CD4-positive, alpha-beta T cell treated with Interleukin-12 subunit alpha and Interleukin-12 subunit beta, for 1 hour (primary cell): ENCODE data around the gene DRAM1.
"Not testable (repeated sequence)": the region's sequence is repeated elsewhere in the genome, so short reads cannot be mapped to it uniquely, and the experiment has no call there.

Experiments
- DNase-seq: peaks from one replicate; pipeline ENCODE4 v3.0.0-alpha.2; 2020

The DRAM1 gene

DNA sequence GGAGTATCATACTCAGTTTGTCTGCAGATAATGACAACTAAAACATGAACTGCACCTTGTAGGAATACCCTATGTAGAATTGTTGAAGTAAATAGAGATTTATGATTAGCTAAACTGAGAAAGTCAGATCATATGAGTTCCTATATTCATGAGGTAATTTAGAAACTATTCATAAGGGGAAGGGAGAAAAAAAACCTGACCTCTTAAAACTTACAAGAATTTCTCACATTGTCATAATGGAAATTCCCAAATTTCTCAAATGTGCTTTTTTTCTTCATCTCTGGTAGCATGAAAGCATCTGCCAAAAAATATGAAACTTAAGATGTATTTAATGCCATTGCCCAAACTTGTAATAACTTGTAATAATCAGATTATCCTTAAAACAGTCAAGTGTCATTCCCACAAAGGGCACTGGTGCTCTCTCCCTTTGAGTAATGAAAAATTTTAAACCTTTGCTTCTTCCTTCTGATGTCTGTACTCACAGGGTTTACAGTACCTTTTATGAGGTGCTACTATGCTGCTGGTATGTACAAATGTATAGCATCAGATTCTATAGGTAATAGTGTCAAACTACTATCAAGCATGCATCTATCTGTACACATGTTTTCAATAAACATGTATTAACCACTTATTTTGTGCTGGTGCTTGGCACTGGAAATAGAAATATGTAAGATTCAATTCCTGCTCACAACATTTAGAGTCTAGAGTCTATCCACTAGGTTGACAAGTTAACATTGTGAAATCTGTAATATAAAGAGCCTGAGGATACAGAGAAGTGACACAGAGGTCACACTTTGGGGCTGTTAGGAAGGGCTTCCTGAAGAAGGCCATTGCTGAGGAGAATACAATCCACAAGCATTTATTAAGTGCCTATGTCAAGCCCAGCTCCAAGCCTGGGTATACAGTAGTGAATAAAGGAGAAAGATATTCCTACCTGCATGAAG is 17.4 kb upstream of the DRAM1 start:
- DNase-seq, result no peak

DNA sequence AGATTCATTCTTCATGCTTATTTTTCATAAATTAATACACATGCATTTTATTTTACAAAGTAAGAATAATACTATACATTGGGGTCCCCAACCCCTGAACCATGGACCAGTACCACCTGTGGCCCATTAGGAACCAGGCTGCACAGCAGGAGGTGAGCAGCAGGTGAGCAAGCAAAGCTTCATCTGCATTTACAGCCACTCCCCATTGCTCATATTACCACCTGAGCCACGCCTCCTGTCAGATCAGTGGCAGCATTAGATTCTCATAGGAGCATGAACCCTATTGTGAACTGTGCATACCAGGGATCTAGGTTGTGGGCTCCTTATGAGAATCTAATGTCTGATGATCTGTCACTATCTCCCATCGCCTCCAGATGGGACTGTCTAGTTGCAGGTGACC is 15.7 kb upstream of the DRAM1 start:
- not testable (repeated sequence) for DNase-seq

DNA sequence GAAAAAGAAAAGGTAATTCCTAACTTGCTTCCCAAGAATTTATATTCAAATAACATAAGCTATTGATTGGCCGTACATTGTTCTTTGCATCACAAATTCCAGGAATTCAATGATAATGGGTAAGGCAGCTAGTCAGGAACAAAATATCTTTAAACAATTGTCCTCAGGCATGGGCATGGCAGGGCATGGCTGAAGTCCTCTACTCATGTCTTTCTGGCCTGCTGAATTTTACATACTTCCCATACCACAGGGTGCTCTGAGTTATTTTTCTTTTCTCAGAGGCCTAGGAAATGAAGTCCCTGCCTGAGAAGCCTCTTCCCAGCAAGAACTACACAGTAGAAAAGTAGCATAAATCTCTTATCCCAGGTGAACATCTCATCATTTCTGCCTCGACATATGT is 15.1 kb upstream of the DRAM1 start:
- DNase-seq, result no peak

DNA sequence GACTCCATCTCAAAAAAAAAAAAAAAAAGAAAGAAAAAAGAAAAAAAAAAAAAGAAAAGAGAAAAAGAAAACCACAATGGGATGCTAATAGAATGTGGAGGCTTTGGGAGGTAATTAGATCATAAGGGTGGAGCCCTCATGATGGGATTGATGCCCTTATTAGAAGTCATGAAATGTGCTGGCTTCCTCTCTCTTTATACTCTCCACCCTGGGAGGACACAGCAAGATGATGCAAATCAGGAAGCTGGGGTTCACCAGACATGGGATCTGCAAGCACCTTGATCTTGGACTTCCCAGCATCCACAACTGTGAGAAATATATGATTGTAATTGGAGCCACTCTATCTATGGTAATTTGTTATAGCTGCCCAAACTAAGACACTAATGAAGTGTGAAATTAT is 13.4 kb upstream of the DRAM1 start:
- DNase-seq, result no peak

DNA sequence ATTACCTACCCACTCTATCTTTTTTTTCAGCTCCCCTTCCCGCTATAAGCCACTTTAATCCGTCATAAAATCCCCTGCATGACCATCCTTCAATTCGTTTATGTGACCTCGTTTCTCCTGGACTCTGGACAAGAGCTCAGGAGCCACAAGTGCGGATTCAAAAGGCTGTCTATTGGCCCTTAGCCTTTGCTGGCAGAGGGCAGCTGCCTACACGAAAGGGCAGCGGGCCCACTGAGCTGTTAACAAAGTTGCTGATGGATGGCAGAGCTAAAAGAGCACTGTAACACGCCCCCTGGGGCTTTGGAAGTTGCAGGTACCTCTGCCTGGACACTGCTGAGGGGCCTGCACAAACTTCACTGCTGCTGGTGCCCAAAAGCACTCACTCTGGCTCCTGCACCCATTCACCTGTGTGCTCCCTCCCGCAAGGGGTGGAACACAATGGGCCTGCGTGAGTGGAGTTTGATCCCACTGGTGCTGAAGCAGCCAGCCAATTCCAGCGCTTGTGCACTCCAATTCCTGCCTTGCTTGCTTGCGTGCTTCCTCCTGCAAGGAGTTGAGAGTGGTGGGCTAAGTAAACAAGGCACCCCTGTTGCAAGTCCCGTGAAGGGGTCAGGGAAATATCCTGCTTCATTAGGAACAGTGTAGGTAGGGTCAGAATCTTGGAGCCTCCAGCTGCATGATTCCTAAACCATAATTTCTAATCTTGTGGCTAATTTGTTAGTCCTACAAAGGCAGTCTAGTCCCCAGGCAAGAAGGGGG is 10.6 kb upstream of the DRAM1 start:
- DNase-seq, result no peak

DNA sequence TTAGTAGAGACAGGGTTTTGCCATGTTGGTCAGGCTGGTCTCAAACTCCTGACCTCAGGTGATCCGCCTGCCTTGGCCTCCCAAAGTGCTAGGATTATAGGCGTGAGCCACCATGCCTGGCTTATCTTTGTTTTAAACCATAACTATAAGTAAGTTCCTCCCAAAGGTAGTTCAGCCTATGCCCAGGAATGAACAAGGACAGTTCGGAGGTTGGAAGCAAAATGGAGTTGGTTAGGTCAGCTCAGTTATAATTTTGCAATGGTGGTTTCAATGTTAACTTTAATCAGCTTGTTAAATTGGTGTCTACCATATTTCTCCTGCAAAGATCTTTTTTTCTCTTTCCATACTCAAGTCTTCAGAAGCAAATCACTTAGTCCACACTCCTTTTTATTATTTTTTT is 9.8 kb upstream of the DRAM1 start:
- not testable (repeated sequence) for DNase-seq

DNA sequence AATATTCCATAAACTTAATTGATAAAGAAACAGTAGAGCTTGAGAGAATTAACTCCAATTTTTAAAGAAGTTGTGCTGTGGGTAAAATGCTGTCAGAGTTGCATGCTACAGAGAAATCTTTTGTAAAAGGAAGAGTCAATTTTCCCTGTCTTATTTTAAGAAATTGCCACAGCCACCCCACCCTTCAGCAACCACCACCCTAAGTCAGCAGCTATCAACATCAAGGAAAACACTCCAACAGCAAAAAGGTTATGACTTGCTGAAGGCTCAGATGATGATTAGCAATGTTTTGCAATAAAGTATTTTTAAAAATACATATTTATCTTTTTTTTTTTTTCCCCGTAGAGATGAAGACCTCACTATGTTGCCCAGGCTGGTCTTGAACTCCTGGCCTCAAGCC is 6.5 kb upstream of the DRAM1 start:
- no peak for DNase-seq

DNA sequence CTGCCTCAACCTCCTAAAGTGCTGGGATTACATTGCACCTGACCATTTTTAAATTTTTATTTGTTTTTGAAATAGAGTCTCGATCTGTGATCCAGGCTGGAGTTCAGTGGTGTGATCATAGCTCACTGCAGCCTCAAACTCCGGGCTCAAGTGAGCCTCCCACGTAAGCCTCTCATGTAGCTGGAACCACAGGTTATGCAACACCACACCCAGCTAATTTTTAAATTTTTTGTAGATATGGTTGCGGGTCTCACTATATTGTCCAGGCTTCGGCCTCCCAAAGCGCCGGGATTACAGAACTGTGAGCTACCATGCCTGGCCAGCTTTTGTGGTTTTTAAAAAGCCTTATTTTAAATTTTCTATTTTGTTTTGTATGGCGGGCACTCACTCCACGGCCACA is 2.2 kb upstream of the DRAM1 start:
- no peak for DNase-seq

DNA sequence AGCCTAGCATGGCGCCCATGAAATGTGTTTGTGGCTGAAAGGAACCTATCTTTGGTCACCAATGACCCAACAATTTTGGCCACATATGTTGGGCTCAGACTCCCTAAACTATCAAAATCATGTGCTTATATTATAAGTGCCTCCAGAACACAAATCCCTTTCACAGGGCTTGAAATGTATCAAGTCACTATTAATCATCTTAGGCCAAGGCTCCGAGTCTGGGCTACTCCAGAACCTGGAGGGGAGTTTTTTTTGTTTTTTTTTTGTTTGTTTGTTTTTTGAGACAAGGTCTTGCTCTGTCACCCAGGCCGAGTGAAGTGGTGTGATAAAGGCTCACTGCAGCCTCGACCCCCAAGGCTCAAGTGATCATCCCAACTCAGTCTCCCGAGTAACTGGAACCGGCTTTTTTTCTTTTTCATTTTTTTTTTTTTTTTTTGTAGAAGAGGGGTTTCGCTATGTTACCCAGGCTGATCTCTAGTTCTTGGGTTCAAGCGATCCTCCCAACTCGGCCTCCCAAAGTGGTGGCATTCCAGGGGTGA is 989 bp upstream of the DRAM1 start:
- no peak for DNase-seq

DNA sequence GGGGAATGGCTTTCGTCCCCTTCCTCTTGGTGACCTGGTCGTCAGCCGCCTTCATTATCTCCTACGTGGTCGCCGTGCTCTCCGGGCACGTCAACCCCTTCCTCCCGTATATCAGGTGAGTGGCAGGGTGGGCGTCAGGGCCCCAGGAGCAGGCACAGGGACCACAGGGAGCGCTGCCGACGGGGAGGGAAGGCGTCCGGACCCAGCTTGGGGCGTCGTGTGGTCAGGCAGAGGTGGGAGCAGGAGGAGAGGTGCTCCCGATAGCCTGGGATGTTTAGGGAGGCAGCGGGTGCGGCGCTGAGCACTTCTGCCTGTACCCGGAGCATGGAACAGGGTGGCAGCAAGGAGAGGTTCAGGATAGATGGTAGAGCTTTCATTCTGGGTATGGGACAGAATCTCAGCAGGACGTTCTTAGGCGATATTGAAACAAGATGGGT is 444 bp downstream of the DRAM1 start:
- DNase-seq, result no peak

DNA sequence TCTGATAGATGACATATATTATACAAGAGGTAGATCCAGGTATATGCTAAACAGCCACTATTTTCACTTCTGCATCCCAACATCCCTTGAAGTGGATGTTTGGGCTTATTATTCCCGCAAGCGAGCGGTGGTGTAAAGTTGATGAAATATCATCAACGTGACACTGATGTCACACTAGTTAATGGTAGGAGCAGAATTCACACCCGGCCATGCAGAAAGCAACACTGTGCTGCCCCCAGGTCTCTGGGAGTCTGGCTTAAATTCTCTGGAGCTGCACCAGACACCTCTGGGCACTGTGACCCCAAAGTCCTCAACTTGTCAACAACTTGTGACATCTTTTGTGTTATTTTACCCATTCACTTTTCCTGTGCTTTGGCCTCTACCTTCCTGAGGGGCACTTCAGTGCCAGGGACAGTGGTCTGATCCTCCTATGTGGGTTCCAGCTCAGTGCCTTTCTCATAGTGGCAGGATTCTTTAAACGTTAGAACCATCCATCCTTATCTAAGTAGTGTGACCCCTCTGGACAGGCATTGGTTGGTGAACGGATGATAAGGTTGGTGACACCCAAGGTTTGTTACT is 952 bp downstream of the DRAM1 start:
- no peak for DNase-seq

DNA sequence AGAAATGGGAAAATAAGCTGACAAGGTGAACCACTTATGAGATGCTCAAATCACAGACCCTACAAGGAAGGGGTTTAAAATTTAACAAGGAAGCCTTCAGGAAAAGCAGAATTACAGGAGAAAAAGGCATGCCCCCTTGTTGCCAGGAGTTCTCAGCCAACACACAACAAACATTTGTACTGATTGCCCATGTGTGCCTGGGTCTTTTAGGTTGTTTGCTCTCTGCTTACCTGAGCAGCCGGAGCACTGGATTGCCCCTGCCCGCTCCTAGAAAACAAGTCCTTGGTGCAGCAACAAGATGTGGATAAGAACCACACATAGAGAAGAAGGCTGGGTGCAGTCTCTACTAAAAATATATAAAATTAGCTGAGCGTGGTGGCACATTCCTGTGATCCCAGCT is 3.4 kb downstream of the DRAM1 start:
- no peak for DNase-seq

DNA sequence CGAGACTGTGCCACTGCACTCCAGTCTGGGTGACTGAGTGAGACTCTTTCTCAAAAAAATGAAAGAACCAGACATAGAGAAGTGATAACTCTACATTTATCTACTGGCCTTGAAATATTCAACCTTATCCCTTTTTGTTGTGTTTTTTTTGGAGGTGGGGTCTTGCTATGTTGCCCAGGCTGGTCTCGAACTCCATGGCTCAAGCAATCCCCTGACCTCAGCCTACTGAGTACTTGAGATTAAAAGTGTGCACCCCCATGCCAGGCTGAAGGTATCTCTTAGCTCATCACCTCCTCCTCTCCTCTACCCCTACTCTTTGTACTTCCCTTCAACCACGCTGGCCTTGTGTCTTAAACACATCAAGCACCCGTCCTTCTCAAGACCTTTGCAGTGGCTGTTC is 3.8 kb downstream of the DRAM1 start:
- no peak for DNase-seq

DNA sequence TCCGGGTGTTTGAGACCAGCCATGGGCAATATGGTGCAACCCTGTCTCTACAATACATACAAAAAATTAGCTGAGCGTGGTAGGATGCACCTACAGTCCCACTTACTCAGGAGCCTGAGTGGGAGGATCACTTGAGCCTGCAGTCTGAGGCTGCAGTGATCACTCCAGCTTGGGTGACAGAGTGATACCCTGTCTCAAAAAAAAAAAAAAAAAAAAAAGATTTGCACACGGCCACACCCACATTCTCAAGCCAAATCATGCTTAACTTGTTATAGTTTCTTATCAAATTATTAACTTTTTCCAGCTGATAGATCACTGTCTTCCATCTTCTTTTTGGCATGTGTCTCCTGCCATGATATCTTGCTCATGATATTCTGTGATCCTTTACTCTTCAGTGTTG is 6.8 kb downstream of the DRAM1 start:
- DNase-seq, result no peak

DNA sequence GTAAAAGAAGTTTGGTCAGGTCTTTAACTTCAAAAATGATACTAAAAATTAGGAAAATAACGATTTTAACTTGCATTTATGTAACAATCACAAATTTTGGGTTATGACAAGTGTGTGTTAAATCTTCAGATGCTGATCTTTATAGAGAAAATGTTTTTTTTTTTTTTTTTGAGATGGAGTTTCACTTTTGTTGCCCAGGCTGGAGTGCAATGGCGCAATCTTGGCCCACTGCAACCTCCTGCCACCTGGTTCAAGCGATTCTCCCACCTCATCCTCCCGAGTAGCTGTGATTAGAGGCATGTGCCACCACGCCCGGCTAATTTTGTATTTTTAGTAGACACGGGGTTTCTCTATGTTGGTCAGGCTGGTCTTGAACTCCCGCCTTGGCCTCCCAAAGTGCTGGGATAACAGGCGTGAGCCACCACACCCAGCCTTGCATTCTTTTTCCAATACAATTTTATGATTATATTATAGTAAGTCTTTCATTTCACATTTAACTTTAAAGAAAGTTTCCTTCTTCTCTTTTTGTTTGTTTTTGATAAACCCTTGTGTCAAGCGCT is 7.5 kb downstream of the DRAM1 start:
- DNase-seq, result not testable (repeated sequence)

DNA sequence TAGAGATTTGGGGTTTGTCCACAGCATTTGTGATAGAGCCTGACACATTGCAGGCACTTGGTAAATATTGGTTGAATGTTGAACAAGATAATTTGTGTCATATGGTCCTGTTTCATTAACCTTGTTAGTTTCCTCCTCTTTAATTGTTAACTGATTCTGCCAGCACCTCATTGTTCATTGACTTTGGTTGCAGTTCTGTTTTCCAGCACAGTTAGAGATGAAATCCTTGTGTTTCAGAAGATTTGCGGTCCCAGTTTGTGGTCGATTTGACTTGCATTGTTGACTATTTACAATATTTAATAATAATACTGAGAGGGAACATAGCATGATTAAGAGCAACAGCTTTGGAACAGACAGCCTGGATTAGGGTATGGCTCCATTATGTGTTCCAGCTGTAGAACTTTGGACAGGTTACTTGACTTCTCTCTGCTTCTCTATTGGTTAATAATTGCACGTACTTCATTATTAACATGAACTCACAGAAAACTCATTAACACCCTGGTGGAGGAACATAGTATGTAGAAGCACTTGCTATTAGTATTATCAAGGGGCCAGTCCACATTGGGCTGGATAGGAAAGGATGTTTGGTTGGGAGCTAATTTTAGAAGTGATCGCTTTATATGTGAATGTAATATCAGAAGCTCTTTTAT is 8.7 kb downstream of the DRAM1 start:
- no peak for DNase-seq

DNA sequence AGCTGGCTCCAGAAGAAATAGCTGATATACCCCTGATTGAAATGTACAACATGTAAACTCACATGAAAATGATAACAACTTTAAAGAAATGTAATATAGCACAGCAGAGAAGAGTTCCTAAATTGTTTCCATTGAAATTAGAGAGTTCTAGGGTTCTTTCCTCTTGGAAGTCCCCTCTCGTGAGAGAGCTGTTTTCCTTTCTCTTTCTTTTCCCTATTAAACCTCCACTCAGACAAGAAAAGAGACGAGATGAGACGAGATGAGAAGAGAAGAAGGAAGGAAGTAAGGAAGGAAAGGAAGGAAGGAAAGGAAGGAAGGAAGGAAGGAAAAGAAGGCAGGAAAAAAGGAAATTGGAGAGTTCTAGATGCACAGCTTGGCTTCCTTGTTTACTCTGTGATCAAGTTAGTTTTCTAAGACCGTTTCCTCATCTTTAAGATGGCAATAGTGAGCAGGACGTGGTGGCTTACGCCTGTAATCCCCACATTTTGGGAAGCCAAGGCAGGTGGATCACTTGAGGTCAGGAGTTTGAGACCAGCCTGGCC is 11.9 kb downstream of the DRAM1 start:
- DNase-seq, result no peak

DNA sequence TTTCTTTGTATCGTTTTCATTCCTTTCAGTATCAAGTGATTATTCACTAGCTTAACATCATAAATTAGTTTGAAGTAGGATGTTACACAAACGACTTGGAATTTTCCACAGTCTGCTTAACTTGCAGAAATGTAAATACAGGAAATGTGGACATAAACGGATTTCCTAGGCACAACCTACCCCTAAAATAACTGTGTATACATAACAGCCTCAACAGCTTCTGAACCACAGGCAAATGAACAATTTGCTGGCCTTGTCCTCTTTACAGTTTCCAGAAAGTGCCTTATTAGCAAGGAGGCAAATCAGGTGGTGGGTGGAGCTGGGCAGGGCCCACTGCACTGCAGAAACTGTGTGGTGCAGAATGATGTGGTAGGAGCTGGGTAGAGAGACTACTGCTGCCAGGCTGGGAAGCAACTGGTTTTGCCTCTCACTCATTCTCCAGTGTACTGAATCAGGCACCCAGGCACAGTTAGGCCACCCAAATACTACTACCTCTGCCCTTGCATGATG is 14.1 kb downstream of the DRAM1 start:
- no peak for DNase-seq

DNA sequence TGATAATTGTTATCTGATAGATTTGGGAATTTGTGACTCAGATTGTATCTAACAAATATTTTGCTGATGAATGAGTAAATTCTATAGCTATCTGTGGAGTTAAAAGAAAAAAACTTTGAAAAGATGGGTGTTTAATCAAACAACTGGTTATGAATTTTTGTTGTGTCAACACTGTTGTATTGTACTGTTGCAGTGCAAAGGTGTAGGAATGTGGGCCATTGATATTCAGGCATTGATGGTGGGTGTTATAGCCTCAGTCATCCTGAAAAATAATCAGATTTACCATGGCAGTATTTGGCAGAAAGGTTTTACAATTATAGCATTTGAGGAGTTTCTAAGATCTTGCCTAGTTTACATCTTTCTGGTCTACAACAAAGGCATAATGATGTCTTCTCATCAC is 15.4 kb downstream of the DRAM1 start:
- DNase-seq, result no peak

DNA sequence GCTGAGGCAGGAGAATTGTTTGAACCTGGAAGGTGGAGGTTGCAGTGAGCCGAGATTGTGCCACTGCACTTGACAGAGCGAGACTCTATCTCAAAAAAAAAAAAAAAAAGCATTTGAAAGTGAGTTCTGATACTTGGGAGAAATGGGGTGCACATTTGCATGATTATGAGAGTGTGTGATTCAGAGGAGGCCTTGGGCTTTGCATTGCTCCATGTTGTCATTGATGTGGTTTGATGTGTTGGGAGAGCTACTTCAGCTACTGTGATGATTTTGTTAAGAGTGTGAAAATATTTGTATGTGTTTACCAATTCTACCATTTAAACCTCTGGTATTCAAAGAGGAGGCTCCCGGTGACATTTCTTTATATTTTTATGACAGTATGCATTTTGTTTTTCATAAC is 24.4 kb downstream of the DRAM1 start:
- no peak for DNase-seq

DNA sequence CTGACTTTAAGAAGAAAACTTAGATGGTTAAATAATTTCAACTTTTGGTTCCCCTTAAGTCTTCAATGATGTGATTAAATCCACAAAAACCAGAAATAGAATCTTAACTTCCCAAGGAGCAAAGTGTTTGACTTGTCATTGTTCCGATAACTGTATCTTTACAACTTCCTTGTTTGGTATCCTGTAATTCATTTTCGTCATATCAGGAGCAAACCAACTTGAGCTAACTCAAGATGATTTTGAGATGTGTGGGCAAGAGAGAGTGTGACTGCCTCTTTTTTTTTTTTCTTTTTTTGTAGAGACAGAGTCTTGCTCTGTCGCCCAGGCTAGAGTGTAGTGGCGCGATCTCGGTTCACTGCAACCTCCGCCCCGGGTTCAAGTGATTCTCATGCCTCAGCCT is 25.3 kb downstream of the DRAM1 start:
- DNase-seq, result no peak

DNA sequence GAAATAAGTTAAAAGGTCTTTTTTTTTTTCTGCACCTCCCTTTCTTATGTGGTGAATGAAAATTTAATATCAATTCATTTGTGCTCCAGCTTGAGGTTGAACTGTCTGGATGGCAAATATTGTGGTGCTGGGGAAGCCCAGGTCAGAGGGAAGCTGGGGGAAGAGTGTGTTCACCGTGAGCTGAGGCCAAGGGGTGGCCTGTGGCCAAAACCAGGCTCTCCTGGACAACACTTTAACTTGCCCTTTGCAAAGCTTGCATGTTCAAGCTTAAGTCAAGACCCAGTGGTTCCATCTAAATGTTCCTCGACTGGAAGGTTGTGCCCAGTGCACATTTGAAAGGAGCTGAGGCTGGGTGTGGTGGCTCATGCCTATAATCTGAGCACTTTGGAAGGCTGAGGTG is 28.8 kb downstream of the DRAM1 start:
- no peak for DNase-seq
